Eye (tissue), 1 donor: ENCODE measurements around the gene TXNRD2.
A peak's percentile ranks its signal among the peaks of the same experiment; 100 is the strongest.
"Not testable (repeated sequence)": the region's sequence is repeated elsewhere in the genome, so short reads cannot be mapped to it uniquely, and the experiment has no call there.

Source experiments
- DNase-seq: peaks from one replicate; pipeline ENCODE4 v3.0.0-alpha.2; 2015

Gene TXNRD2

GRCh38 chr22:19918332-19919106, 23.1 kb downstream of the TXNRD2 start:
- no peak for DNase-seq

DNA sequence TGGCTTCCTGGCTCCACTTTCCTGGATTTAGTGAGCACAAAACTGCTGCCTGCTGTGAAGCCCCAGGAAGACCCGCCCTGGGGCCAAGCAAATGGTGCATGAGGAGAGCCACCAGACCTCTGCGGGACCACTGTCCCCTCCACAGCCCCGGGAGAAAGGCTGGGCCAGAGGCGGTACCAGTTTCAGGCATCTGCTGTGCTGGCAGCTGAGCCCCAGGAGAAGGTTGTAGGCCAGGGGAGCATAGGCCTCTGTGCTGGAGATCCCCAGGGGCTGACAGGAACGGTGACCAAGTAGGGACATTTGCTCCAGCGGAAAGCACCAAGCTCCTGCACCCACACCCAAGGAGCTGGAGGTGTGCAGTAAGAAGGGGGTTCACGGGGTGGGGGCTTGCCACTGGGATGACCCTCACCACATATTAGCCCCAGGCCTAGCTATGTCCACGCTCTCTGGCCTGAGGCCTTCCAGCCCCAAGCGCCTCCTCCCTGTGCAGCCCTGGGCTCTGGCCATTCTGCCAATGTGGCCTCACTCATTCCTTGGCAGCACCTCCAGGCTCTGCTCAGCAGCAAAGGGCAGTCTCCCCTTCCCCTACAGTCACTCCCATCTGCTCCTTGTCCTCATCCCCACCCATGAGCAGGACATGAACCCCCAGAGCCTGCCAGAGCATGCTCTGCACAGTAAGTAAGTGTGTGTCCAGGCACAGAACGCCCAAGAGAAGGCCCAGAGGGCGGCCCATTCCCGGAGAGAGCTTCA, 24.1 kb downstream of the TXNRD2 start:
- DNase-seq = no peak

GRCh38 chr22:19916941-19917340, 24.7 kb downstream of the TXNRD2 start:
- no peak for DNase-seq

DNA sequence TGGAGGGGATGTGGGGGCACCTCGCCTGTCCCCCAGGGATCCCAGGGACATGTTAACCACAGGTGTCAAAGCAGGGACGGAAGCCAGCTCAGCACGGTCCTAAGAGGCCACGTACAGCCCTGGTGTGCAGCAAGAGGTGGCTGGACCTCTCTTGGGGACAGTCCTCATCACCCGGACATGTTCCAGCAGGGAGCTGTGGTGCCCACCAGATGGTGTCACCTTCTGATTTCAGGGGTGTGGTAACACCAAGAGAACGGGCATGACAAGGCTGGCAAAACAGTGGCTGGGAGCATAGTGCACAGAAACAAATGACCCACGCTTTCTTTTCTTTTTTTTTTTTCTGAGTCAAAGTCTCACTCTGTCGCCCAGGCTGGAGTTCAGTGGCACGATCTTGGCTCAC, 25.6 kb downstream of the TXNRD2 start:
- no peak for DNase-seq

- no peak for DNase-seq
Observed at GRCh38 chr22:19915287-19915954, 26.2 kb downstream of the TXNRD2 start.

DNA sequence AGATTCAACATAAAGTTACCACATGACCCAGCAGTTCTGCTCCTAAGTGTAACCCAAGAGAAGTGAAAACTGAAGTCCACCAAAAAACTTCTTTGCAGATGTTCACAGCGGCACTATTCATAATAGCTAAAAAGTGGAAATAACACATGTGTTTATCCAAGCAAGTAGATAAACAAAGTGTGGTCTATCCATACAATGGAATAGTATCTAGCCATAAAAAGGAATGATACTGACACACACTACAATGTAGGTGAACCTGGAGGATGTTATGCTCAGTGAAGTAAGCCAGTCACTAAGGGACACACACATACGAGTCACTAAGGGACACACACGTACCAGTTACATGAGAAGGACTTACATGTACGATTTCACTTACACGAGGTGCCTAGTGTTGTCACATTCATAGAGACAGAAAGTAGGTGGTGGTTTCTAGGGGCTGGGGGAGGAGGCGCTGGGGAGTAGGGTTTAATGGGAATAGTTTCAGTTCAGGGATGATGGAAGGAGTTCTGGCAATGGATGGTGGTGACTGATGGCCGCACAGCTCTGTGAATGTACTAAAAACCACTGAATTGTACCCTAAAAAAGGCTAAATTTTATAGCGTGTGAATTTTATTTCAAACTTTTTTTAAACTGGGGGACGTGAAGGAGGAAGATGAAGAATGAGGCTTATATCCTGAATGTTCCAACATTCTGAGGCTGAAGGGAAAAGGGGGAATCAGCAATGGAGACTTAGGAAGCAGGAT, 27.2 kb downstream of the TXNRD2 start:
- DNase-seq = no peak

- no peak for DNase-seq
Observed at GRCh38 chr22:19913337-19913936, 28.2 kb downstream of the TXNRD2 start.

DNA sequence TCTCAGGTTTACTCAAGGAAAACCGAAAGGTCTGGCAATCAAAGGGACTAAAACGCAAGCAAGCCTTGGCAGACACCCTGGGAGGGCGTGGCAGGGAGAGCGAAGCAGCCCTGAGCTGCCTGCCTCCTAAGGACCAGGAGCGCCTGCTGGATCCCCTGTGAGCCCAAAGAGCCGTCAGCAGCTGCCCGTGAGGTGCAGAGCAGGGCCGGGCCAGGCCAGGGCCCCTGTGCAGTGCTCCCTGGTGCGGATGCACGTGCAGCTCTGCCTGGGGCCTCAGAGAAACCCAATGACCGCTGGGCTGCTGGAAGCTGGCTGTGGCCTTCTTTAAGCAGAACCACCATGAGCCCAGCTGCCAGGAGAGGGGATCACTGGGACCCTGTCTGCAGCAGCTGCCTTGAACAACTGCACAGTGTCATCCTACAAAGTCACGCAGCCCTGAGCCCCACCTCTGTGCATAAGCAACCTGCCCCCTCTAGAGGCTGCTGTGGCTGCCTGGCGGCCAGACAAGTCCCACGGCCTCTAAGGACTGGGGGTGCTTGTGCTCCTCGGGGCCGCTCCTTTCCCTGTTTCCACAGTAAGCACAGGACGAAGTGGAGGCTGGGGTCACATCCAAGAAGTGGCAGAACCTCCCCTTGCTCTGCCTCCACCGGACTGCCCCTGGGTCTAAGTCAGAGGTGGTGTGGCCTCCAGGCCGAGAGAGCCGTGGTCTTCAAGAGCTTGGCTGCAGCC, 29.2 kb downstream of the TXNRD2 start:
- no peak for DNase-seq

DNA sequence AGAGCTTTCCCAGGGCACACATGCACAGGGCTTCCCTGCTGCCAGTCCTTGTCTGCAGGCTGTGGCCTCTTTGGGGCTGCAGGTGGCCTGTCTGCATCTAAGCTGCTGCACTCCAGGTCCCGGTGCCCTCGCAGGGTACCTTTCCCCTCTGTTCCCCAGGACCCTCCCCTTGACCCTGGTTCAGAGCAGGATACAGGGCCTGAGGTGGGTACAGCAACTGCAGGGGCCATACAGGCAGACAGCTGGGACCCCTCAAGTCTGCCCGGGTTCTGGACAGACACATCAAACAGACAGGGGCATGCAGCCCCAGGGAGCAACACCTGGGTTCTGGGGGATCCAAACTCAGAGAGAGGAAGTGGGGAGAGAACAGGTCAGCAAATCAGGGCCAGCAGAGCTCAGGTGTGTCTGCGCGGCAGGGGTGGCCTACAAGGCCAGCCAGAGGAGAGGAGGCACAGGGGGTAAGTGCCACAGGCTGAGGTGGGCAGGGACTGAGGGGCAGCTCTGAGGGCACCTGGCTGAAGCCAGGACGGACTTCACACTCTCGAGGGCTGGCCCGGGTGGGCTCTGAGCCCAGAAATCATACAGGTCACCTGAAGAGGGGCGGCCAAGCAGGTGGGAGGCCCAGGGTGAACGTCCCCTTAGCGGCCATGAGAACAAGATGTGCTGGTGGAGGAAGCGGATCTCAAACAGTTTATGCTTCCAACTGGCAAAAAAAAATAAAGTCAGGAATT, 29.9 kb downstream of the TXNRD2 start:
- DNase-seq = no peak

DNA sequence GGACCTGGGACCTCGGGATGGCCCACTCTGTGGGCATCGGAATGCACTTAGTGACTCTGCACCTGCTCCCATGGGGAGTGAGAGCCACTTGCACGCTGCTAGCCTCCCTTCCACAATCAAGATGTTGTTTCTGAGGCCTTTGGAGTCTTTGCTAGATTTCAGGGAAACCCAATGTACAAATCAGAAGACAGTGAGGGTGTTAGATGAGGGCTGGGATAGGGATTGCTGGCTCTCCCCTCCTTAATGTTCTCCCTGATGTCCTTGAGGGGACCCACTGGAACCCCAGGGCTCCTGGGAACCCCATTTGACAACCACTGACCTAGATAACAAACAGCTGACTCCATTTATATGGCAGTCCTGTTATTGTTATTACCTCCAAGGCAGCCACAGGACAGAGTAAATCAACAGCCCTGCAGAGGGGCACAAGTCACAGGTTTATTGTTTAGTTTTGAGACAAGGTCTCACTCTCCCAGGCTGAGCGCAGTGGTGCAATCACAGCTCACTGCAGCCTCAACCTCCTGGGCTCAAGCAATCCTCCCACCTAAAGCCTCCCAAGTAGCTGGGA, 31.4 kb downstream of the TXNRD2 start:
- DNase-seq = no peak

- DNase-seq = peak; percentile 93
Observed at GRCh38 chr22:19909350-19910179, 32.1 kb downstream of the TXNRD2 start.

- not testable (repeated sequence) for DNase-seq
Observed at GRCh38 chr22:19907902-19908301, 33.7 kb downstream of the TXNRD2 start.

DNA sequence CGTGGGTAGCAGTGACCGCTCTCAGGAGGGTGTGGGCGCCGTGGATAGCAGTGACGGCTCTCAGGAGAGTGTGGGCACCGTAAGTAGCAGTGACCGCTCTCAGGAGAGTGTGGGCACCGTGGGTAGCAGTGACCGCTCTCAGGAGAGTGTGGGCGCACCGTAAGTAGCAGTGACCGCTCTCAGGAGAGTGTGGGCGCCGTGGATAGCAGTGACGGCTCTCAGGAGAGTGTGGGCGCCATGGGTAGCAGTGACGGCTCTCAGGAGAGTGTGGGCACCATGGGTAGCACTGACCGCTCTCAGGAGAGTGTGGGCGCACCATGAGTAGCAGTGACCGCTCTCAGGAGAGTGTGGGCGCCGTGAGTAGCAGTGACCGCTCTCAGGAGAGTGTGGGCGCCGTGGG, 34.8 kb downstream of the TXNRD2 start:
- DNase-seq = not testable (repeated sequence)

- no peak for DNase-seq
Observed at GRCh38 chr22:19905347-19906276, 36.0 kb downstream of the TXNRD2 start.

GRCh38 chr22:19904935-19905334, 36.7 kb downstream of the TXNRD2 start:
- DNase-seq = peak; percentile 49

- DNase-seq = no peak
Observed at GRCh38 chr22:19904174-19904856, 37.3 kb downstream of the TXNRD2 start.

DNA sequence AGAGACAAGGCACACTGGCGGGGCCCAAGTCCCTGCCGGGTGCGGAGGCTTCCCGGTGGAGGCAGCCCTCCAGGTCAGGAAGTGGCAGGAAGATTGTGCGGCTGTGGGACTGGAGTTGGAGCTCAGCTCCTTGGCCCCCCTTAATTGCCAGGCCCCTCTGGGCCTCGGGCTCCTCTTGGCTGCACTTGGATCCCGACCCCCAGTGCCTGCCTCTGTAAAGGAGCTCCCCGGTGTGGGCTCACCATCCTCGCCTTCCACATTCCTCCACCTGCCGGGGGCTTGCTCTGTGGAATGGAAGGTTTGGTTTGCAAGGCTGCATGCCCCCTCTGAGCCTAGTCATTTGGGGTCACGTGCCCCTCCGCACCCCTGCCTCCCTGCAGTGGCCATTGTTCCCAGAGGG, 38.1 kb downstream of the TXNRD2 start:
- no peak for DNase-seq

DNA sequence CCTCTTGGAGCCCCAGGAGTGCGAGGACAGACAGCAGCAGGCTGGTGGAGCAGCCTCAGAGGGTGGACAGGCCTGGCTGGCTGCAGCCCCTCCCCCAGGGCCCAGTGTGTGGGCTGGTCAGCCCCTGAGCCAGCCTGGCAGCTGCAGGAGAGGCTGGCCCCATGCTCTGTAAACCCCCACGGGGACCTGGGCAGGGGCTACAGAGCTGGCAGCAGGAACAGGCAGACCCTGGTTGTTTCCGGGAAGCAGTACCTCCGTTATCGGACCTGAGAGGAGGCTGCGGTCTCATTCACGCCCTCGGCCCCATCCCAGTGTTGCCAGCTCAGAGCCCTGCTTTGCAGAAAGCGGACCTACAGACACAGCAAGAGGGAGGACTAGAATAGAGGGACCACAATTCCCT, 38.6 kb downstream of the TXNRD2 start:
- DNase-seq = peak; percentile 66
